Fibroblast of skin of back (primary cell): ENCODE results near the gene NUP88.

Source experiments
- DNase-seq: peaks from one replicate; pipeline ENCODE4 v3.0.0-alpha.2; 2013

Gene NUP88

GRCh38 chr17:5419959-5420653 lies 644 bp upstream of the NUP88 start, which contains the start of gene RPAIN:
RPAIN (plus strand) TSS chr17:5420182; CDS start chr17:5420211, 29 bp downstream.
- peak; percentile 86 for DNase-seq

- no peak for DNase-seq
Measured at GRCh38 chr17:5418858-5419355, 555 bp downstream of the NUP88 start.

- DNase-seq, result no peak
Measured at GRCh38 chr17:5416901-5417300, 2.6 kb downstream of the NUP88 start.

- DNase-seq, result peak; percentile 77
Measured at GRCh38 chr17:5413682-5414081, 5.8 kb downstream of the NUP88 start.

GRCh38 chr17:5410594-5411272 lies 8.7 kb downstream of the NUP88 start:
- DNase-seq, result no peak

GRCh38 chr17:5408186-5408585 lies 11.3 kb downstream of the NUP88 start:
- DNase-seq, result no peak

GRCh38 chr17:5405400-5405799 lies 14.1 kb downstream of the NUP88 start:
- DNase-seq, result no peak

- DNase-seq, result no peak
Measured at GRCh38 chr17:5399767-5400166, 19.7 kb downstream of the NUP88 start.

- no peak for DNase-seq
Measured at GRCh38 chr17:5396612-5397011, 22.9 kb downstream of the NUP88 start.

GRCh38 chr17:5391678-5392077 lies 27.8 kb downstream of the NUP88 start:
- no peak for DNase-seq

- DNase-seq, result no peak
Measured at GRCh38 chr17:5381542-5381941, 37.9 kb downstream of the NUP88 start.

- no peak for DNase-seq
Measured at GRCh38 chr17:5380491-5381135, 38.8 kb downstream of the NUP88 start.

- no peak for DNase-seq
Measured at GRCh38 chr17:5379351-5380107, 39.9 kb downstream of the NUP88 start.

GRCh38 chr17:5378566-5379207 lies 40.8 kb downstream of the NUP88 start:
- DNase-seq, result no peak

GRCh38 chr17:5373112-5373511 lies 46.4 kb downstream of the NUP88 start:
- no peak for DNase-seq

- no peak for DNase-seq
Measured at GRCh38 chr17:5370411-5370810, 49.1 kb downstream of the NUP88 start.

GRCh38 chr17:5365831-5366230 lies 53.6 kb downstream of the NUP88 start:
- no peak for DNase-seq

- no peak for DNase-seq
Measured at GRCh38 chr17:5364696-5365095, 54.8 kb downstream of the NUP88 start.

GRCh38 chr17:5364156-5364555 lies 55.3 kb downstream of the NUP88 start:
- DNase-seq, result peak; percentile 8

- DNase-seq, result no peak
Measured at GRCh38 chr17:5362162-5362811, 57.2 kb downstream of the NUP88 start.

GRCh38 chr17:5361426-5361825 lies 58.0 kb downstream of the NUP88 start:
- no peak for DNase-seq
